ENCODE measurements around the gene CFAP69. TPM values are rescaled to one million over a fixed set of nuclear protein-coding genes. Genes with fewer than 3 reads are reported as not detected.

CFAP69 gene
- total and polyA plus RNA-seq, 2 of the 8 experiments (the other 6 are each of a cell fraction or from before 2014, with no cell fraction given), result 1.00 to 3.8 TPM

DNA sequence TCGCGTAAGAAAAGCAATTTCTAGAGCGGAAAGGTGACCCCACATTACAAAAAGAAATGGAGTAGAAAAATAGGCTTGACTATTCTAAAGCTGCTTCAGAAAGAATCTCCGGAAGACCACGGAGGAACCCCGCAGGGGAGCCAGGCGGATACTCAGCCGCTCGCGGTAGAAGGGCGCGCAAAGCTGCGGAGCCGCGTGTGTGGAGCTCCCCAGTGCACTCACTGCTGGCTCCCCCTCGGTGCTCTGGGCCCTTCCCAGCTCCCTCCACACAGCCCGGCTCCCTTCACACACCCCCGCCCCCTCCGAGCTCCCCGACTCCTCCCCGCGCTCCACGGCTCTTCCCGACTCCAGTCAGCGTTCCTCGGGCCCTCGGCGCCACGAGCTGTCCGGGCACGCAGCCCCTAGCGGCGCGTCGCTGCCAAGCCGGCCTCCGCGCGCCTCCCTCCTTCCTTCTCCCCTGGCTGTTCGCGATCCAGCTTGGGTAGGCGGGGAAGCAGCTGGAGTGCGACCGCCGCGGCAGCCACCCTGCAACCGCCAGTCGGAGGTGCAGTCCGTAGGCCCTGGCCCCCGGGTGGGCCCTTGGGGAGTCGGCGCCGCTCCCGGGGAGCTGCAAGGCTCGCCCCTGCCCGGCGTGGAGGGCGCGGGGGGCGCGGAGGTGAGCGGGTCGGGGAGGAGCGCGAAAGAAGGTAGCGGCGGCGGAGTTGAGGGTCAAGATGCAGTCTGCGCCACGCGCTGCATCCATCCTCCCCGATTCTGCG, 33.4 kb upstream of the CFAP69 start, which contains the start of gene STEAP2 (continued):
- TF ChIP-seq, protein P1, sequence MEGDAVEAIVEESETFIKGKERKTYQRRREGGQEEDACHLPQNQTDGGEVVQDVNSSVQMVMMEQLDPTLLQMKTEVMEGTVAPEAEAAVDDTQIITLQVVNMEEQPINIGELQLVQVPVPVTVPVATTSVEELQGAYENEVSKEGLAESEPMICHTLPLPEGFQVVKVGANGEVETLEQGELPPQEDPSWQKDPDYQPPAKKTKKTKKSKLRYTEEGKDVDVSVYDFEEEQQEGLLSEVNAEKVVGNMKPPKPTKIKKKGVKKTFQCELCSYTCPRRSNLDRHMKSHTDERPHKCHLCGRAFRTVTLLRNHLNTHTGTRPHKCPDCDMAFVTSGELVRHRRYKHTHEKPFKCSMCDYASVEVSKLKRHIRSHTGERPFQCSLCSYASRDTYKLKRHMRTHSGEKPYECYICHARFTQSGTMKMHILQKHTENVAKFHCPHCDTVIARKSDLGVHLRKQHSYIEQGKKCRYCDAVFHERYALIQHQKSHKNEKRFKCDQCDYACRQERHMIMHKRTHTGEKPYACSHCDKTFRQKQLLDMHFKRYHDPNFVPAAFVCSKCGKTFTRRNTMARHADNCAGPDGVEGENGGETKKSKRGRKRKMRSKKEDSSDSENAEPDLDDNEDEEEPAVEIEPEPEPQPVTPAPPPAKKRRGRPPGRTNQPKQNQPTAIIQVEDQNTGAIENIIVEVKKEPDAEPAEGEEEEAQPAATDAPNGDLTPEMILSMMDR (IDR thresholded peaks at IDR 0.05; ENCODE audit: control extremely low read depth in 1 of 3, insufficient read depth in 1 of 3, low read depth in 1 of 3, low read length in 3 of 3), result peak; percentile 56 to 73 (median 65)
- peak; percentile 63; the same call in 1 of the 2 replicates for TF ChIP-seq TAF1 (IDR thresholded peaks at IDR 0.05; ENCODE audit: low read depth, low read length)
- TF ChIP-seq YY1 (IDR thresholded peaks at IDR 0.05; ENCODE audit: low read depth, low read length), result peak; percentile 71; the same call in 1 of the 2 replicates
- 0 out of 2 replicates have a peak, but pooled peaks have one; percentile 39 for TF ChIP-seq SP1 (IDR thresholded peaks at IDR 0.05; ENCODE audit: low read depth, low read length)
- TF ChIP-seq, protein P2, sequence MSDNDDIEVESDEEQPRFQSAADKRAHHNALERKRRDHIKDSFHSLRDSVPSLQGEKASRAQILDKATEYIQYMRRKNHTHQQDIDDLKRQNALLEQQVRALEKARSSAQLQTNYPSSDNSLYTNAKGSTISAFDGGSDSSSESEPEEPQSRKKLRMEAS (IDR thresholded peaks at IDR 0.05), result peak; percentile 66
- TF ChIP-seq POLR2AphosphoS5 (IDR thresholded peaks at IDR 0.05; ENCODE audit: low read depth, low read length), result 0 out of 2 replicates have a peak, but pooled peaks have one; percentile 56
- peak; percentile 67; the same call in 1 of the 2 replicates for TF ChIP-seq SUZ12 (IDR thresholded peaks at IDR 0.05; ENCODE audit: low read length)
- no peak for TF ChIP-seq RXRA (IDR thresholded peaks at IDR 0.05; ENCODE audit: insufficient read depth, low read depth, low read length)
- TF ChIP-seq HDAC6 (IDR thresholded peaks at IDR 0.05; ENCODE audit: low read depth, low read length), result no peak
- no peak for TF ChIP-seq BCL11A (IDR thresholded peaks at IDR 0.05; ENCODE audit: low read depth in 2 of 2, low read length in 2 of 2)
- TF ChIP-seq EZH2 (IDR thresholded peaks at IDR 0.05; ENCODE audit: low read depth, low read length, severe bottlenecking), result no peak
- no peak for TF ChIP-seq SIRT6 (IDR thresholded peaks at IDR 0.05; ENCODE audit: low read length)
- TF ChIP-seq SRF (IDR thresholded peaks at IDR 0.05; ENCODE audit: low read depth, low read length), result no peak
- TF ChIP-seq HDAC2 (IDR thresholded peaks at IDR 0.05; ENCODE audit: borderline replicate concordance in 1 of 2, low read depth in 2 of 2, low read length in 2 of 2), result peak; percentile 97 to 100
- TF ChIP-seq GTF2F1 (IDR thresholded peaks at IDR 0.05; ENCODE audit: borderline replicate concordance, low read depth, low read length), result no peak
- peak; percentile 50; the same call in 1 of the 2 replicates for TF ChIP-seq KDM1A (IDR thresholded peaks at IDR 0.05; ENCODE audit: borderline replicate concordance, low read length)
- TF ChIP-seq SAP30 (IDR thresholded peaks at IDR 0.05; ENCODE audit: insufficient read depth, insufficient replicate concordance, low read length), result no peak
- TF ChIP-seq TEAD4 (IDR thresholded peaks at IDR 0.05; ENCODE audit: low read depth, low read length), result peak; percentile 79
- no peak for TF ChIP-seq CEBPB (IDR thresholded peaks at IDR 0.05; ENCODE audit: low read depth, low read length)
- TF ChIP-seq SIN3A (conservative IDR thresholded peaks at IDR 0.05 in 1 of 2, IDR thresholded peaks at IDR 0.05 in 1 of 2; ENCODE audit: low read depth in 1 of 2, low read length in 2 of 2), result peak; percentile 57 to 63; a peak in 3 of 4 replicates
- TF ChIP-seq KDM5A (IDR thresholded peaks at IDR 0.05; ENCODE audit: low read length), result no peak
